Measurements from ENCODE around the gene BTN2A1.

GRCh38 chr6:26432627-26433201, 25.0 kb upstream of the BTN2A1 start:
- TF ChIP-seq CTCF (IDR thresholded peaks at IDR 0.05) = no peak
- no peak for TF ChIP-seq POLR2A (IDR thresholded peaks at IDR 0.05)

All from tibial nerve (tissue), 3 donors.